ENCODE data around the gene KATNA1.

KATNA1 gene

DNA sequence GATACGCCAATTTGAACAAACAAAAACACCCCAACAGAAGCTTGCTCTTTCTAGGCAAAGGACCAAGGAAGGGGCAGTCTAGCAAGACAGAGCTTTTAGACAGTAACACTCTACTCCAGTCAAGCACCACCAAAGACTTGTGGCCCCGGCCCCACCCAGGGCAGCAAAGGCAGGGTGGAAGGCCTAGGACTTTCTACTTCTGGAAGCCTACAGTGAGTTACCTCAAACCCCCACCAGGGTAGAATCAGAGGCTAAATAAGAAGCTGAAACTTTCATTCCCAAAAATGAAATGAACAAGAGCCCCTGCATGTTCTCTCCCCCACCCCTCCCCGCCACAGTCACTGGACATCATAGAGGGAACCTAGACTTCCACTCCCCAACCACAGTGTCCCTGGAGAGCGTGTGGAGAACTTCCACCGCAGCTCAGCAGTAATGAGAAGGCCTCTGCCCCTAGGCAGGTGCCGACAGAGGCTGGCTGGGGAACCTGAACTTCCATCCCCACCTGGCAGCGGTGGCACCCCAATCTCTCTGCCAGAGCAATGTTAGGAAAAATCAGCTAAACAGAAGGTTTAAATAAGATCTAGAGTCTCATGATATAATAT is 40.0 kb downstream of the KATNA1 start:
- DNase-seq, result no peak

DNA sequence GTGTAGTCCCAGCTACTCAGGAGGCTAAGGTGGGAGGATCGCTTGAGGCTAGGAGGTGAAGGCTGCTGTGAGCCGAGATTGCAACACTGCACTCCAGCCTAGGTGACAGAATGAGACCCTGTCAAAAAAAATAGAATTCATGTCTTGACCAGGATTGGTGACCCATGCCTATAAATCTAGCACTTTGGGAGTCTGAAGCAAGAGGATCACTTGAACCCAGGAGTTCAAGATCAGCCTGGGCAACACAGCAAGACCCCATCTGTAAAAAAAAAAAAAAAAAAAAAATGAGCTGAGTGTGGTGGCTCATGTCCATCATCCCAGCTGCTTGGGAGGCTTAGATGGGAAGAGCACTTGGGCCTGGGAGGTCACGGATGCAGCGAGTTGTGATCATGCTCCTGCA is 48.0 kb downstream of the KATNA1 start:
- DNase-seq, result no peak

DNA sequence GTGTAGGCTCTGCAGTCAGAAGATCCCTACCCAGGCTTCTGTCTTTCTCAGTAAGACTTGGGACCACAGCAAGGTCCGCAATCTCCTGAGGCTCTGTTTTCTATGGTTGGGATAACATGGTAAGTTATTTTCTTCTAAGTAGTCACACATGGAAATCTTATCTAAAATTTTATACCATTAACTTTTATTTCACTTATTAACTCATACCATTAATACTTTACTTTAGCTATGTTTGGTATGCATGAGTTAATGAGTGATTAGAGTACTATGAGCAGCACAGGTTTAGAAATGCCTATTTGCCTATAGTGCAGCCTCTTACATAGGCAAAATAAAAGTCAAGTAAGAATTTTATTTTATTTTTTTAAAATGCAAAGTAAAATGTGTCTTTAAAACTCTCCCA is 55.1 kb downstream of the KATNA1 start:
- DNase-seq, result no peak

DNA sequence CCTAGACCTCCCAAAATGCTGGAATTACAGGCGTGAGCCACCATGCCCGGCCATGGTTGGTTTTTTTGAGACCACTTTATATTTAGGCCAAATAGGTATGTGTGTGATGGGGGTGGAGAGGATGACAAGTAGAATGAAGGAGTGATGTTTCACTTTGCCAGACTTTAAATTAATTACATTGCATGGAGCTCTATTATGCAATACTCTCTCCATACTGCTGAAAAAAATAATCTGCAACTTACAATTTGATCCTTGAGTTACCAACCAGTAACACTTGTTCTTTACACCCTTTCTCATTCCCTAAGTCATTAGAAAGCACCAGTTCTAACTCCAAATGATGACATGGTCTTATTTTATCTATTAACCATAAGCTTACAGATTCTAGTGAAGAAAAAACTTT is 55.5 kb downstream of the KATNA1 start:
- no peak for DNase-seq

DNA sequence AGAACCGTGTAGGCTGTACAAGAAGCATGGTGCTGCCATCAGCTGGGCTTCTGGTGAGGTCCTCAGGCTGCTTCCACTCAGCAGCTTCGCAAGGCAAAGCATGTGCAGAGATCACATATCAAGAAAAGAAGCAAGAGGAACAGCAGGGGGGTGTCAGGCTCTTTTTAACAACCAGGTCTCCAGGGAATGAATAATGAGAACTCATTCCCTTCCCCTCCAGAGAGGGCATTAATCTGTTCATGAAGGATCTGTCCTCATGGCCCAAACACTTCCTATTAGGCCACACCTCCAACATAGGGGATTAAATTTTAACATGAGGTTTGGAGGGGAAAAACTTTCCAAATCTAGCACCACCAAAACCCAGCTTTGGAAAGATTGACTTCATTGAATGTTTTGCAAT is 62.4 kb downstream of the KATNA1 start:
- no peak for DNase-seq

DNA sequence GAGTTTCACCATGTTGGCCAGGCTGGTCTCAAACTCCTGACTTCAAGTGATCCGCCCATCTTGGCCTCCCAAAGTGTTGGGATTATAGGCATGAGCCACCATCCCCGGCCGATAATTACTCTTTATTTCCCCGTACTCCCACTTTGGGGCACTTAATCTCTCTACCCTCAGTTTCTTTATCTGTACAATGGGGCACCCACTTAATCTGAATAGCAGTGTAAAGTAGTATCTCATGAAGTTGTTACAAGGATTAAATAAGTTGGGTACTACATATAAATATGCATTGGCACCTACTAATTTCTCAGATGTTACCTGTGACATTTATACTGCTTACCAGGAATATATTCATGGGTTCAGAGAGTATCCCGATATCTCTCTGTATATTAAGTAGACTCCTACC is 67.2 kb downstream of the KATNA1 start:
- DNase-seq, result no peak

DNA sequence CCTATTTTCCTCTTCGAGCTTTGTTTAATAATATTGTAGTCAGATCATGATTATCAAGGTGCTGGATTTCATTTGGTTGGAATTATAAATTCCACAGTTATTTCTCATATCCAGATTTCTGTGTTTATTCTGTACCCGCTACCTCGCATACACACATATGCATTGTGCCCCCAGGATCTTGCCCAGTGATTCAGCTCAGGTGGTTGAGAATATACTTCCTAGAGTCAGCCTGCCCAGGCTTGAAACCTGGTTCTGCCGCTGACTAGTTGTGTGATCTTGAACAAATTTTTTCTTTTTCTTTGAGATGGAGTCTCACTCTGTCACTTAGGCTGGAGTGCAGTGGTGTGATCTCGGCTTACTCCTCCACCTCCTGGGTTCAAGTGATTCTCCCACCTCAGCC is 67.6 kb downstream of the KATNA1 start:
- no peak for DNase-seq

DNA sequence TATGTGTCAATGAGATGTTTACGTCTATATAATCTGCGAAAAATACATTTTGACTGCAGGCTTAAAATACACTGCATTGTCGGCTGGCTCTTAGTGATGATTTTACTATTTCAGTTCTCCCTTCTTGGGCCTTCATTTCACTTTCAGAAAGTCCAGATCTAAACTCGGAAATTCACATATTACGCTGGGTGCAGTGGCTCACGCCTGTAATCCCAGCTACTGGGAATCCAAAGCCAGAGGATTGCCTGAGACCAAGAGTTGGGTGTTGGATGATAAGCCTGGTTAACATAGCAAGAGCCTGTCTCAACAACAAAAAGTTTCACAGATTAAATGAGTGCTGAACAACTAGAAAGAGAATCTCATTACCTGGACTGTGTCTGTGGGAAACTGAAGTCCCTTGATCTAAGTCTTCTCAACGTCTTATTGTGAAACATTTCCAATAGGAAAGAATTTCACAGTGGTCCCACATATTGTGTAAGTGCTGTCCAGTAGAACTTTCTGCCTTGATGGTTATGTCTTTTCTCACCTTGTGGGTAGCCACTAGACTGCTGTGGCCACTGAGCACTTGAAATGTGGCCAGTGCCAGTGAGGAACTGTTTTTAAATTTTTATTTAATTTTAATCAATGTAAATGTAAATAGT is 80.4 kb downstream of the KATNA1 start:
- no peak for DNase-seq

DNA sequence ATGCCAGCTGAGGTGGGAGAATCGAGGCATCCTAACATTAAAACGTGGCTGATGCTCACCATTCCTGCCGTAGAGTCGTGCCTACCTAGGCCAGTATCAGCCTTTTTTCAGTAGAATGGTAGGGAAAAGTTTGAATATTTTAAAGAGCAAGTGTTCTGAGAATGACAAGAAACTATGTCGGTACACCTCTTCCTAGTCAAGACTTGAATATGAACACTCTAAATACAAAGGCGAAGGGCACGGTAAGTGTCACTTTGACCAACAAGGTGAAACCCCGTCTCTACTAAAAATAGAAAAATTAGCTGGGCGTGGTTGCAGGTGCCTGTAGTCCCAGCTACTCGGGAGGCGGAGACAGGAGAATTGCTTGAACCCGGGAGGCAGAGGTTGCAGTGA is 81.3 kb downstream of the KATNA1 start:
- no peak for DNase-seq

DNA sequence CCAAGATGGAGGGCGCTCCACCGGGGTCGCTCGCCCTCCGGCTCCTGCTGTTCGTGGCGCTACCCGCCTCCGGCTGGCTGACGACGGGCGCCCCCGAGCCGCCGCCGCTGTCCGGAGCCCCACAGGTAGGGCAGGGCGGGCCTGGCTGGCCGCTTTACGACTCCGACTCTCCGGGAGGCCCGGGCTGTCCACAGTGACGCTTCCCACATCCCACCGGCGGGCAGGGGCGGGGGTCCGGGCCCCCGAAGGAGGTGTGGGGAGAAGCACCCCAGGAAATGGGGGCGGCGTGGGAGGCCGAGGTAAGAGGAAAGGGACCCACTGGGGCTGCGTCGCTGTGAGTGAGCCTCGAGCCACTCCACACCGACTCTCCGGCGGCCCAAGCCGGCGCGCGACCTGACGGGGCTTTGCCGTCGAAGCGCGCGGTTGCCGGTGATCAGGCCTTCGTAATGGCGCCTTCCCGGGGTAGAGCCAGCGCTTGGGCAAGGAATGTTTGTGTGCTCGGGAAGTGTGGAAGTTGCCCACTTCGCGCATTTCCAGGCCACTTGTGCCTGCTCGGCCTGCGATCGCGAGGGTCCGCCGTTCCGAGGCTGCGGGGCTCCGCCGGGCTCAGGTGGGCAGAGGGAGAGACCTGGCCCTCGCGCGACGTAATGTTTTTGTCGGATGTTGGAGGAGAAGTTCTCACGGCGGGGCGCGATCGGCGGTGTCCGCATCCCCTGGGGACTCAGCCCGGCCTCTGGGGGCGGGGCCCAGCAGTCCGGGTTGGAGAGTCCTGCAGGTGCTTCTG is 81.9 kb downstream of the KATNA1 start:
- peak; percentile 26 to 63 (median 31) for DNase-seq

DNA sequence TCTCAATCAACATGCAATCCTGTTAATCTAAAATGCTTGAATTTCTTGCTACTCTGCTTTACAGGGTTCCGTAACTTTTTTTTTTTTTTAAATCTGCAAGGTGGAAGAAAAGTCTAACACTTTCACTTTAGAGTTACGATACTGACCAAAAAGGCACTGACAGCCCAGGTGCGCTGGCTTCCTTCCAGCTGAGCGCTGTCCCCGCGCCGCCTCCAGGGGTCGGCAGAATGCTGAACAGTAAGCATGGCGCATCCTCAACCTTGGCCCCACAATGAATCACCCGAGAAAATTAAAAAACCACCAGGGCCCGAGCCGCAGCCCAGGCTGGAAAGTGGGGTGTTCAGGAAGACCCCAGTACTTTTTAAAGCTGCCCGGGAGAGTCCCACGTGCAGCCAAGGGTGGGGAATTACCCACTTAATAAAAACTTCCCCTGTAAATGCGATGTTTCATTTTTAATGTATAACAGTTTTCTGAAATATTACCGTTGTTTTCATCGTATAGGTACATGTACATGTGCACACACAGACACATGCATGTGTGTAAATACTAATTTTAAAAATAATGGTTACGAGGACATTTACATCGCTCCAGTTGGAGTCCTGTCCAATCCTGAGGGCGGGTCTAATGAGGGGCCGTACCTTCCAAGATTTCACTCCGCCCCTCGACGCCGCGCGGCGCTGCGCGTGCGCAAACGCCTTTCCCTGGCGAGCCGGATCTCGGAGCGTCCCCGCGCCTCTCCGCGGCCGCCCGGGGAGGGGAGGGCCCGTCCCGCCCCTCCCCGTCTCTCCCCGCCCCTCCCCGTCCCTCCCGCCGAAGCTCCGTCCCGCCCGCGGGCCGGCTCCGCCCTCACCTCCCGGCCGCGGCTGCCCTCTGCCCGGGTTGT is 82.7 kb downstream of the KATNA1 start, which contains the start of gene GINM1:
Gene GINM1 (plus strand): TSS at position 849 of the 883 bp plus-strand sequence. CDS start 40 bp downstream, outside the sequence.
- peak; percentile 90 to 94 (median 92) for DNase-seq

DNA sequence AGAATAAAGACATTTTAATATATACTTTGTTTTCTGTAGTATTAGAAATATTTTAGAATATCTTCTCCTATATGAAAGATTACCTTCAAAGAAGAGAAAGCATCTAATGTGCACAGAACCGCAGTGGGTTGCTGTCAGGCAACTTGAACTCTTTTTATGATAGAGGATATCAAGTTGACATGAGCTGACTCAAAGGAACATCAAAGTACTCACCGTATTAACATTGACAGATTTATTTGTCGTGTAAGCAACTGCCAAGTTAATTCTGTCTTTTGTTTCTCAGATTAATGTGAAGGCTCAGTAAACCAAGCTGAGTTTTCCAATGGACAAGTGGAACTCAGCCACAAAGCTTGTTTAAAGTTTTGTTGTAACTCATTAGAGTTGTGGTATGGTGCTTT is 84.6 kb downstream of the KATNA1 start:
- no peak for DNase-seq

DNA sequence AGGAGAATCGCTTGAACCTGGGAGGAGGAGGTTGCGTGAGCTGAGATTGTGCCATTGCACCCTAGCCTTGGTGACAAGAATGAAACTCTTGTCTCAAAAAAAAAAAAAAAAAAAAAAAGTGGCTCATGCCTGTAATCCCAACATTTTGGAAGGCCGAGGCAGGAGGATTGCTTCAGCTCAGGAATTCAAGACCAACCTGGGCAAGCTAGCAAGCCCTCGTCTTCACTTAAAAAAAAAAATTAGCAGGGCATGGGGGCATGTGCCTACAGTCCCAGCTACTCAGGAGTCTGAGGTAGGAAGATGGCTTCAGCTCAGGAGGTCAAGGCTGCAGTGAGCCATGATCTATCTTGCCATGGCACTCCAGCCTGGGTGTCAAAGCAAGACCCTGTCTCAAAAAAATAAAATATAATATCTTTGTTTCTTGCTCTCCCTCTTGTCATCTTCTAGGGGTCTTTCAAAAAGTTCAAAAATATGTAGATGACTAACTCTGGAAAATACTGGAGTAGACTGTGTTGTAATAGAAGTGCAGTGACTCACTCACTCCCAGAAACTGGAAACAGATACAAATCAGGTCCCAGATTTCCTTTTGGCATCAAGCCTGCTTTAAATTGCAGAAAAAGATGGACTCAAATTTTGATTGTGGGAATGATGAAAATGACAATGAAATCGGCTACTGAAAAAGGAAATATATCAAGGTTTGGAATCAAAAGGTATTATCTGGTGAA is 85.1 kb downstream of the KATNA1 start:
- DNase-seq, result no peak

DNA sequence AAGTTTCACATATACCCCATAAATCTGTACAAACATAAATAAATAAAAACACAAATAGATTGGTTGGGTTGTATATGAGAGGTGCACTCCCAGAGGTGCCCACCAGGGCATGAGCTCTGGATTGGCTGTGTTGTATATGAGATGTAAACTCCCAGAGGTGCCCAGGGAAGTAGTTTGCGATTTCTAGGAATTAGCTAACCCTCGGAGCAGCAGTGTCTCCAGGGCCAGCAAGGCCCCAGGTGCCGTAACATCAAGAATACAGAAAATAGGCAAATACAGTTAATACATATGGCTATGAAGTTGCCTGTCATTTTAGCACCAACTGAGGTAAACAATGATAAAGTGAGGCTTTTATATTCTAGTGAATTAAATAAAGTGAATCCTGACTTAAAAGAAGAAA is 87.8 kb downstream of the KATNA1 start:
- peak in 1 of 5 experiments; percentile 22 for DNase-seq

DNA sequence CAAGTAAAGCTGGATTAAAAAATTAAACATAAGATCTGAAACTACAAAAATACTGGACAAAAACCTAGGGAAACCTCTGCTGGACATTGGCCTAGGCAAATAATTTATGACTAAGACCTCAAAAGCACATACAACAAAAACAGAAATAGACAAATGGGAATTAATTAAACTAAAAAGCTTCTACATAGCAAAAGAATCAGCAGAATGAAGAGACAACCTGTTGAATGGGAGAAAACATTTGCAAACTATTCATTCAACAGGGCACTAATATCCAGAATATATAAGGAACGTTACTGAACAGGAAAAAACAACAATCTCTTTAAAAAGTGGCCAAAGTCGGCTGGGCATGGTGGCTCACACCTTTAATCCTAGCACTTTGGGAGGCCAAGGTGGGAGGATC is 89.1 kb downstream of the KATNA1 start:
- DNase-seq, result no peak

DNA sequence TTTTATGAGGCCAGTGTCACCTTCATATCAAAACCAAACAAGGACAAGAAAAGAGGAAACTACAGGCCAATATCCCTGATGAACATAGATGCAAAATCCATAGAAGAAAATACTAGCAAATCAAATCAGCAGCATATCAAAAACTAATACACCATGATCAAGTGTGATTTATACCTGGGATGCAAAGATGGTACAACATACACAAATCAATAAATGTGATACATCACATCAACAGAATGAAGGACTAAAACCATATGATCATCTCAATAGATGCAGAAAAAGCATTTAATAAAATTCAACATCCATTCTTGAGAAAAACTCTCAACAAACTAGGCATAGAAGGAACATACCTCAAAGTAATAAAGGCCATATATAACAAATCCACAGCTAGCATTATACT is 90.5 kb downstream of the KATNA1 start:
- no peak for DNase-seq

DNA sequence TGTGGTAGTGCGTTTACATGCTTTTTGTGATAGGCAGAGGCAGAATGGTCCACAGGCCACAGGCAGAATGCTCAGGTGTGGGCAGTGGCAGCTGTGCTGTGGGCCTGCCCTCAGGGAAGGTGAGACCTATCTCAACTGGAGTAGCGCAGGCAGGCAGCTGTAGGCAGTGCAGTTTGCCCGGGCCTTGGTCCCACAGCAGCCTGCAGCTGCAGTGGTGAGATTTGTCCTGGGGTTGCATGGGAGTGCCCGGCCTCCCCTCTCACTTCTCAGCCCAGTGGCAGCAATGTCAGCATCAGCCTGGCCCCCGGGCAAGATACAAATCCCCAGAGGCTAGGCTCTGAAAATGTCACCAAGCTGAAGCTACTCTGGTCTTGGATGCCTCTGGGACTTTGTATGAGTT is 96.6 kb downstream of the KATNA1 start:
- DNase-seq, result no peak

DNA sequence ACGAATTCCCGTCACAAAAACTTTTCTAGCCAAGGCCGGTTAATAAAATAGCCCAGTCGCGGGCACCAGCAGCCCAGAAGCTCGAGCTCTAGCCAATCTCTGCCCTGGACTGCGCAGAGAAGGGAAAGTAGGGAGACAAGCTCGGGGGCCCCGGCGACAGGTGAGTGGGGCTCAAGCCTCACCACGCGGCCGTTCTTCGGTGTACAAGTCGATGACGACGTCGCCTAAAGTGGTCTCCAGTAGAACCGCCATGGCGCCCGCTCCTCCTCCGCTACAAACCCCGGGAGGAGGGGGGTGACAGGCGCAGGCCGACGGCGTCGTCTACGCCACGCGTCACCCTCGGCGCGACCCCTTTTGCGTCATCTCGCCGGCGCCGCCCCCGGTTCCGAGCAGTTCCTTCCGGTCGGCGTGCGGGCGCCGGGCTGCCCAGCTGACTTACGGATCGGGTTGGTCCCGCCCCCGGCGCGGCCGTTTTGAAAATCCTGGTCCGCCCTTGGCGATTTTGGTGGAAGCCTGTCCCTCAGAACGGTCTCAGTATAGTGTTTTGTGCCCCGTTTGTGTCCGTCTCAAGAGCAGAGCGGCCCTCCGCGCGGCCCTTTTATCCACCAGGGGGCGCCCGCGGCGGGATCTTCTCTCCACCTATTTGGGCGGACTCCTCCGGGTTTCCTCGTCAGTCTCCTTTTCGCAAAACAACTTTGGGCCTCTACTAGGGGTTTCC is 102.6 kb downstream of the KATNA1 start, which contains the start of gene PPIL4:
Gene PPIL4 (minus strand): TSS at position 290 of the 718 bp plus-strand sequence. CDS start 38 bp downstream, at position 252.
- DNase-seq, result peak; percentile 93 to 98 (median 94)

DNA sequence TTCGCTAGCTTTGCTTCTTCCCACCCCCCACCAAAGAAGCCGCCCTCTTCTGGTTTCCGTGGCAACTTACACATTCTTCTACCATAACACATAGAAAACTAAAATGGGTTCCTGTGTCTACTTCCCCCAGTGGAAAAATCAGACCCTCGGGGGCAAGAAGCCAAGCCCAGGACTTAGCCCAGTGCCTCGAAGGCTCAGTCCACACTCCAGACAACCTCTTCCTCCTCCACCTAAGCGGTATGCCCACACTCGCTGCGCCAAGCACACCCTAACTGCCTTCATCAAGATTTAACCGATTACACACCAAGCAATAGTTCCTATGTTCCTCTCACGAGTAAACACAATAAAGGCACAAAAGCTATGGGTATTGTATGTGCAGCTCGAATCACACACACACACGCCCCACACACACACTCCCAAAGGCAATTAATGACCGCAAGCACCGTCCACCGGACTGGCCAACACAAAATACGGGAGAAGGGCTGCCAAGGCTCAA is 103.2 kb downstream of the KATNA1 start:
- peak; percentile 13 to 80 (median 64) for DNase-seq

Data from T-helper 2 cell (primary cell).